Measurements from ENCODE around the gene TXNDC16.

The TXNDC16 gene

GRCh38 chr14:52538623-52539022 is 13.7 kb downstream of the TXNDC16 start:
- no peak for FAIRE-seq
- no peak for TF ChIP-seq CTCF (IDR thresholded peaks at IDR 0.05; ENCODE audit: insufficient read depth, missing control alignments)
- DNase-seq (ENCODE audit: insufficient read length, low spot score), result no peak

GRCh38 chr14:52536269-52536668 is 16.0 kb downstream of the TXNDC16 start:
- DNase-seq (ENCODE audit: insufficient read length, low spot score) (no peak), FAIRE-seq (no peak)

GRCh38 chr14:52531481-52531880 is 20.8 kb downstream of the TXNDC16 start:
- no peak for TF ChIP-seq CTCF (IDR thresholded peaks at IDR 0.05; ENCODE audit: insufficient read depth, missing control alignments)
- peak; percentile 16 for FAIRE-seq
- no peak for DNase-seq (ENCODE audit: insufficient read length, low spot score)

More at GRCh38 chr14:52536269-52536668, 16.0 kb downstream of the TXNDC16 start:
- no peak for TF ChIP-seq CTCF (IDR thresholded peaks at IDR 0.05; ENCODE audit: insufficient read depth, missing control alignments)

- FAIRE-seq (no peak), DNase-seq (ENCODE audit: insufficient read length, low spot score) (no peak)
- no peak for TF ChIP-seq CTCF (IDR thresholded peaks at IDR 0.05; ENCODE audit: insufficient read depth, missing control alignments)
Observed at GRCh38 chr14:52527052-52527451, 25.3 kb downstream of the TXNDC16 start.

GRCh38 chr14:52522581-52523345 is 29.5 kb downstream of the TXNDC16 start:
- TF ChIP-seq CTCF (IDR thresholded peaks at IDR 0.05; ENCODE audit: insufficient read depth, missing control alignments), result no peak
- DNase-seq (ENCODE audit: insufficient read length, low spot score), result no peak
- peak; percentile 16 for FAIRE-seq

GRCh38 chr14:52522033-52522432 is 30.3 kb downstream of the TXNDC16 start:
- FAIRE-seq (no peak), DNase-seq (ENCODE audit: insufficient read length, low spot score) (no peak)
- no peak for TF ChIP-seq CTCF (IDR thresholded peaks at IDR 0.05; ENCODE audit: insufficient read depth, missing control alignments)

GRCh38 chr14:52514046-52514811 is 38.1 kb downstream of the TXNDC16 start:
- no peak for TF ChIP-seq CTCF (IDR thresholded peaks at IDR 0.05; ENCODE audit: insufficient read depth, missing control alignments)
- DNase-seq (ENCODE audit: insufficient read length, low spot score) (no peak), FAIRE-seq (no peak)
